Measurements from ENCODE around the gene PAK1IP1. TPM values are rescaled to one million over a fixed set of nuclear protein-coding genes. Genes with fewer than 3 reads are reported as not detected.

PAK1IP1 gene
- total and polyA plus RNA-seq, 10 of the 15 experiments (the other 5 are each of a cell fraction or from before 2014, with no cell fraction given): 26.0 to 98.5 (median 47.8) TPM

DNA sequence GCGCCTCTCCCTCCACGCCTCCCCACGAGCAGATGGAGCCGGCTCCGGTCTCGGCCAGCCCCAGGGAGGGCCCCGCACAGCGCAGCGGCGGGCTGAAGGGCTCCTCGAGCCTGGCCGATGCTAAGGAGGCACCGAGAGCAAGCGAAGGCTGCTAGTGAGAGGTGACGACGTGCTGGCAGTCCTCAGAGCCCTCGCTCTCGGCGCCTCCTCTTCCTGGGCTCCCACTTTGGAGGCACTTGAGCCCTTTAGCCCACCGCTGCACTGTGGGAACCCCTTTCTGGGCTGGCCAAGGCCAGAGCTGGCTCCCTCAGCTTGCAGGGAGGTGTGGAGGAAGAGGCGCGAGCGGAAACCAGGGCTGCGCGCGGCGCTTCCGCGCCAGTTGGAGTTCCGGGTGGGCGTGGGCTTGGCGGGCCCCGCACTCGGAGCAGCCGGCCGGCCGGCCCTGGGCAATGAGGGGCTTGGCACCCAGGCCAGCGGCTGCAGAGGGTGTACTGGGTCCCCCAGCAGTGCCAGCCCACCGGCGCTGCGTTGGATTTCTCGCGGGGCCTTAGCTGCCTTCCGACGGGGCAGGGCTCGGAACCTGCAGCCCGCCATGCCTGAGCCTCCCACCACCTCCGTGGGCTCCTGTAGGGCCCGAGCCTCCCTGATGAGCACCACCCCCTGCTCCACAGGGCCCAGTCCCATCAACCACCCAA, 25.6 kb downstream of the PAK1IP1 start (continued):
- TF ChIP-seq, protein P1, sequence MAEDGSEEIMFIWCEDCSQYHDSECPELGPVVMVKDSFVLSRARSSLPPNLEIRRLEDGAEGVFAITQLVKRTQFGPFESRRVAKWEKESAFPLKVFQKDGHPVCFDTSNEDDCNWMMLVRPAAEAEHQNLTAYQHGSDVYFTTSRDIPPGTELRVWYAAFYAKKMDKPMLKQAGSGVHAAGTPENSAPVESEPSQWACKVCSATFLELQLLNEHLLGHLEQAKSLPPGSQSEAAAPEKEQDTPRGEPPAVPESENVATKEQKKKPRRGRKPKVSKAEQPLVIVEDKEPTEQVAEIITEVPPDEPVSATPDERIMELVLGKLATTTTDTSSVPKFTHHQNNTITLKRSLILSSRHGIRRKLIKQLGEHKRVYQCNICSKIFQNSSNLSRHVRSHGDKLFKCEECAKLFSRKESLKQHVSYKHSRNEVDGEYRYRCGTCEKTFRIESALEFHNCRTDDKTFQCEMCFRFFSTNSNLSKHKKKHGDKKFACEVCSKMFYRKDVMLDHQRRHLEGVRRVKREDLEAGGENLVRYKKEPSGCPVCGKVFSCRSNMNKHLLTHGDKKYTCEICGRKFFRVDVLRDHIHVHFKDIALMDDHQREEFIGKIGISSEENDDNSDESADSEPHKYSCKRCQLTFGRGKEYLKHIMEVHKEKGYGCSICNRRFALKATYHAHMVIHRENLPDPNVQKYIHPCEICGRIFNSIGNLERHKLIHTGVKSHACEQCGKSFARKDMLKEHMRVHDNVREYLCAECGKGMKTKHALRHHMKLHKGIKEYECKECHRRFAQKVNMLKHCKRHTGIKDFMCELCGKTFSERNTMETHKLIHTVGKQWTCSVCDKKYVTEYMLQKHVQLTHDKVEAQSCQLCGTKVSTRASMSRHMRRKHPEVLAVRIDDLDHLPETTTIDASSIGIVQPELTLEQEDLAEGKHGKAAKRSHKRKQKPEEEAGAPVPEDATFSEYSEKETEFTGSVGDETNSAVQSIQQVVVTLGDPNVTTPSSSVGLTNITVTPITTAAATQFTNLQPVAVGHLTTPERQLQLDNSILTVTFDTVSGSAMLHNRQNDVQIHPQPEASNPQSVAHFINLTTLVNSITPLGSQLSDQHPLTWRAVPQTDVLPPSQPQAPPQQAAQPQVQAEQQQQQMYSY (CRISPR knock-in tag; IDR thresholded peaks at IDR 0.05): no peak
- TF ChIP-seq YBX1 (IDR thresholded peaks at IDR 0.05): no peak
- no peak for TF ChIP-seq NFYA (IDR thresholded peaks at IDR 0.05; ENCODE audit: borderline replicate concordance, low read depth, low read length)
- no peak for TF ChIP-seq SRF (IDR thresholded peaks at IDR 0.05; ENCODE audit: low read depth in 2 of 2, low read length in 2 of 2)
- 0 out of 2 replicates have a peak, but pooled peaks have one; percentile 9 for TF ChIP-seq CREB1 (IDR thresholded peaks at IDR 0.05; ENCODE audit: low read depth)
- no peak for TF ChIP-seq ESRRA (IDR thresholded peaks at IDR 0.05; ENCODE audit: low read length)
- TF ChIP-seq ZNF207 (IDR thresholded peaks at IDR 0.05; ENCODE audit: borderline replicate concordance): no peak
- TF ChIP-seq, protein P2, sequence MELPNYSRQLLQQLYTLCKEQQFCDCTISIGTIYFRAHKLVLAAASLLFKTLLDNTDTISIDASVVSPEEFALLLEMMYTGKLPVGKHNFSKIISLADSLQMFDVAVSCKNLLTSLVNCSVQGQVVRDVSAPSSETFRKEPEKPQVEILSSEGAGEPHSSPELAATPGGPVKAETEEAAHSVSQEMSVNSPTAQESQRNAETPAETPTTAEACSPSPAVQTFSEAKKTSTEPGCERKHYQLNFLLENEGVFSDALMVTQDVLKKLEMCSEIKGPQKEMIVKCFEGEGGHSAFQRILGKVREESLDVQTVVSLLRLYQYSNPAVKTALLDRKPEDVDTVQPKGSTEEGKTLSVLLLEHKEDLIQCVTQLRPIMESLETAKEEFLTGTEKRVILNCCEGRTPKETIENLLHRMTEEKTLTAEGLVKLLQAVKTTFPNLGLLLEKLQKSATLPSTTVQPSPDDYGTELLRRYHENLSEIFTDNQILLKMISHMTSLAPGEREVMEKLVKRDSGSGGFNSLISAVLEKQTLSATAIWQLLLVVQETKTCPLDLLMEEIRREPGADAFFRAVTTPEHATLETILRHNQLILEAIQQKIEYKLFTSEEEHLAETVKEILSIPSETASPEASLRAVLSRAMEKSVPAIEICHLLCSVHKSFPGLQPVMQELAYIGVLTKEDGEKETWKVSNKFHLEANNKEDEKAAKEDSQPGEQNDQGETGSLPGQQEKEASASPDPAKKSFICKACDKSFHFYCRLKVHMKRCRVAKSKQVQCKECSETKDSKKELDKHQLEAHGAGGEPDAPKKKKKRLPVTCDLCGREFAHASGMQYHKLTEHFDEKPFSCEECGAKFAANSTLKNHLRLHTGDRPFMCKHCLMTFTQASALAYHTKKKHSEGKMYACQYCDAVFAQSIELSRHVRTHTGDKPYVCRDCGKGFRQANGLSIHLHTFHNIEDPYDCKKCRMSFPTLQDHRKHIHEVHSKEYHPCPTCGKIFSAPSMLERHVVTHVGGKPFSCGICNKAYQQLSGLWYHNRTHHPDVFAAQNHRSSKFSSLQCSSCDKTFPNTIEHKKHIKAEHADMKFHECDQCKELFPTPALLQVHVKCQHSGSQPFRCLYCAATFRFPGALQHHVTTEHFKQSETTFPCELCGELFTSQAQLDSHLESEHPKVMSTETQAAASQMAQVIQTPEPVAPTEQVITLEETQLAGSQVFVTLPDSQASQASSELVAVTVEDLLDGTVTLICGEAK (IDR thresholded peaks at IDR 0.05; ENCODE audit: borderline replicate concordance): peak; percentile 28; the same call in 1 of the 2 replicates
- TF ChIP-seq, protein P3, sequence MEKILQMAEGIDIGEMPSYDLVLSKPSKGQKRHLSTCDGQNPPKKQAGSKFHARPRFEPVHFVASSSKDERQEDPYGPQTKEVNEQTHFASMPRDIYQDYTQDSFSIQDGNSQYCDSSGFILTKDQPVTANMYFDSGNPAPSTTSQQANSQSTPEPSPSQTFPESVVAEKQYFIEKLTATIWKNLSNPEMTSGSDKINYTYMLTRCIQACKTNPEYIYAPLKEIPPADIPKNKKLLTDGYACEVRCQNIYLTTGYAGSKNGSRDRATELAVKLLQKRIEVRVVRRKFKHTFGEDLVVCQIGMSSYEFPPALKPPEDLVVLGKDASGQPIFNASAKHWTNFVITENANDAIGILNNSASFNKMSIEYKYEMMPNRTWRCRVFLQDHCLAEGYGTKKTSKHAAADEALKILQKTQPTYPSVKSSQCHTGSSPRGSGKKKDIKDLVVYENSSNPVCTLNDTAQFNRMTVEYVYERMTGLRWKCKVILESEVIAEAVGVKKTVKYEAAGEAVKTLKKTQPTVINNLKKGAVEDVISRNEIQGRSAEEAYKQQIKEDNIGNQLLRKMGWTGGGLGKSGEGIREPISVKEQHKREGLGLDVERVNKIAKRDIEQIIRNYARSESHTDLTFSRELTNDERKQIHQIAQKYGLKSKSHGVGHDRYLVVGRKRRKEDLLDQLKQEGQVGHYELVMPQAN (conservative IDR thresholded peaks at IDR 0.05): peak; percentile 30
- TF ChIP-seq BRCA1 (IDR thresholded peaks at IDR 0.05; ENCODE audit: low read depth, low read length): no peak
- no peak for TF ChIP-seq NFXL1 (IDR thresholded peaks at IDR 0.05; ENCODE audit: borderline replicate concordance)
- TF ChIP-seq CHD4 (IDR thresholded peaks at IDR 0.05): no peak
- TF ChIP-seq NR2C1 (IDR thresholded peaks at IDR 0.05): no peak
- peak; percentile 23; the same call in 1 of the 2 replicates for TF ChIP-seq IKZF1 (conservative IDR thresholded peaks at IDR 0.05)
- TF ChIP-seq, protein P4, sequence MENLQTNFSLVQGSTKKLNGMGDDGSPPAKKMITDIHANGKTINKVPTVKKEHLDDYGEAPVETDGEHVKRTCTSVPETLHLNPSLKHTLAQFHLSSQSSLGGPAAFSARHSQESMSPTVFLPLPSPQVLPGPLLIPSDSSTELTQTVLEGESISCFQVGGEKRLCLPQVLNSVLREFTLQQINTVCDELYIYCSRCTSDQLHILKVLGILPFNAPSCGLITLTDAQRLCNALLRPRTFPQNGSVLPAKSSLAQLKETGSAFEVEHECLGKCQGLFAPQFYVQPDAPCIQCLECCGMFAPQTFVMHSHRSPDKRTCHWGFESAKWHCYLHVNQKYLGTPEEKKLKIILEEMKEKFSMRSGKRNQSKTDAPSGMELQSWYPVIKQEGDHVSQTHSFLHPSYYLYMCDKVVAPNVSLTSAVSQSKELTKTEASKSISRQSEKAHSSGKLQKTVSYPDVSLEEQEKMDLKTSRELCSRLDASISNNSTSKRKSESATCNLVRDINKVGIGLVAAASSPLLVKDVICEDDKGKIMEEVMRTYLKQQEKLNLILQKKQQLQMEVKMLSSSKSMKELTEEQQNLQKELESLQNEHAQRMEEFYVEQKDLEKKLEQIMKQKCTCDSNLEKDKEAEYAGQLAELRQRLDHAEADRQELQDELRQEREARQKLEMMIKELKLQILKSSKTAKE (IDR thresholded peaks at IDR 0.05; ENCODE audit: low read depth, poor library complexity, severe bottlenecking): no peak
- TF ChIP-seq HDGF (IDR thresholded peaks at IDR 0.05): no peak
- TF ChIP-seq RBBP5 (conservative IDR thresholded peaks at IDR 0.05): no peak
- TF ChIP-seq CBFB (IDR thresholded peaks at IDR 0.05; ENCODE audit: low read depth): no peak
- TF ChIP-seq CHD2 (IDR thresholded peaks at IDR 0.05; ENCODE audit: borderline replicate concordance, low read depth, low read length): no peak

Measured in GM12878 (cell line).